IPS-18a (cell line): ENCODE measurements around the gene USP49.

Experiments used
- H3K27ac ChIP-seq: one replicate; pipeline ENCODE4 v1.5.1; 2013; ENCODE audit warnings: low read length
- H3K27me3 ChIP-seq: one replicate; pipeline ENCODE4 v1.6.1; 2013; ENCODE audit warnings: mild to moderate bottlenecking, low read length; ENCODE audit not compliant: control insufficient read depth, insufficient read depth
- H3K36me3 ChIP-seq: one replicate; pipeline ENCODE4 v1.6.1; 2013; ENCODE audit warnings: low read depth, low read length; ENCODE audit not compliant: control insufficient read depth
- H3K4me1 ChIP-seq: one replicate; pipeline ENCODE4 v1.6.1; 2013; ENCODE audit warnings: low read depth, low read length; ENCODE audit not compliant: control insufficient read depth
- H3K4me3 ChIP-seq: one replicate; pipeline ENCODE4 v1.5.1; 2013; ENCODE audit warnings: low read length
- H3K9ac ChIP-seq: one replicate; pipeline ENCODE4 v1.6.1; 2013; ENCODE audit warnings: mild to moderate bottlenecking, low read length, moderate library complexity
- H3K9me3 ChIP-seq: one replicate; pipeline ENCODE4 v1.6.1; 2013; ENCODE audit warnings: low read depth, low read length; ENCODE audit not compliant: control insufficient read depth

USP49 gene

GRCh38 chr6:41757271-41757670 is 137.9 kb downstream of the USP49 start:
- no peaks in the 10 kb centered on the region for H3K9me3 ChIP-seq
- H3K4me1 ChIP-seq, result no peaks in the 10 kb centered on the region
- H3K27ac ChIP-seq, result no peak overlapping the region
- H3K9ac ChIP-seq, result no peak overlapping the region
- H3K27me3 ChIP-seq, result no peaks in the 10 kb centered on the region
- no peaks in the 10 kb centered on the region for H3K36me3 ChIP-seq
- no peak overlapping the region for H3K4me3 ChIP-seq

DNA sequence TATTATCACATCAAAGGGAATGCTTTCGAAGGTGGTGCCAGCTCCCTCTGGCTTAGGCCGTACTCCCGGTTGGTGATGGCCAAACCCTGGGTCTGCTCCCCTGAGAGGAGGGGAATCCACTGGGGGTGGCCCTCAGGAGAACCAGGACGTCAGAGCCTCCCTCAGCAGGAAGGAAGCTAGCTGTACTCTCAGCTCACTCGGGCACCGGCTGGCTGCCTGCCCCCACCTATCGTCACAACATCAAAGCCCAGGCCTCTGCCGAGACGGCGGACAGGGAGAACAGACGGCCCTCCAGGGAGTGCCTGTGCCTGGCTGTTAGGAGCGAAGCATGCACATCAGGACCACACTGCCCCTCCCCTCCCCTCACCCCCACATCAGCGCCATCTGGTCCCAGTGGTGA is 138.8 kb downstream of the USP49 start:
- H3K27me3 ChIP-seq, result no peaks in the 10 kb centered on the region
- H3K4me1 ChIP-seq, result no peaks in the 10 kb centered on the region
- H3K9me3 ChIP-seq, result no peaks in the 10 kb centered on the region
- H3K4me3 ChIP-seq, result no peak overlapping the region
- H3K27ac ChIP-seq, result no peak overlapping the region
- H3K9ac ChIP-seq, result no peak overlapping the region
- H3K36me3 ChIP-seq, result no peaks in the 10 kb centered on the region

DNA sequence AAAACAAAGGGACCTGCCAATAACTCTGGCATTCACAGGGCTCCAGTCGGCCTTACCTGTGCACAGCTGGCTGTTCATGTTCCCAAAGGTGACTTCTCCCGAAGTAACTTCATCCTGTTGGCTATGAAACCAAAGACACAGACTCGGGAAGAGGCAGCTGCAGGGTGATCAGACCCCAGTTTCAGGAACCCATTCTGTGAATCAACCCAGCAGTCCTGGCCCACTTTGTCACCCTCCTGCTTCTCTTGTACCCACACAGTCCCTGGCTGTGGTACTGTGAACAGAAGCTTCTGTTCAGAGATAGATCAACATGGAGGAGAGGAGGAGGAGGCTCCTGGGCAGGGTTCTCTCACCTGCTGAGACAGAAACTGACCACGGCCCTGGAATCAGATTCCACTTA is 139.3 kb downstream of the USP49 start:
- no peak overlapping the region for H3K9ac ChIP-seq
- no peak overlapping the region for H3K27ac ChIP-seq
- no peaks in the 10 kb centered on the region for H3K36me3 ChIP-seq
- no peak overlapping the region for H3K4me3 ChIP-seq
- H3K4me1 ChIP-seq, result no peaks in the 10 kb centered on the region
- no peaks in the 10 kb centered on the region for H3K27me3 ChIP-seq
- no peaks in the 10 kb centered on the region for H3K9me3 ChIP-seq

- H3K4me1 ChIP-seq, result no peaks in the 10 kb centered on the region
- H3K36me3 ChIP-seq, result no peaks in the 10 kb centered on the region
- H3K27ac ChIP-seq, result no peak overlapping the region
- no peak overlapping the region for H3K4me3 ChIP-seq
- H3K9me3 ChIP-seq, result no peaks in the 10 kb centered on the region
- no peak overlapping the region for H3K9ac ChIP-seq
- H3K27me3 ChIP-seq, result no peaks in the 10 kb centered on the region
These were observed 144.8 kb downstream of the USP49 start for GRCh38 chr6:41750374-41750773.

GRCh38 chr6:41748542-41748941 is 146.6 kb downstream of the USP49 start:
- no peaks in the 10 kb centered on the region for H3K9me3 ChIP-seq
- no peaks in the 10 kb centered on the region for H3K4me1 ChIP-seq
- no peak overlapping the region for H3K4me3 ChIP-seq
- H3K36me3 ChIP-seq, result no peaks in the 10 kb centered on the region
- no peak overlapping the region for H3K9ac ChIP-seq
- no peaks in the 10 kb centered on the region for H3K27me3 ChIP-seq
- H3K27ac ChIP-seq, result no peak overlapping the region

DNA sequence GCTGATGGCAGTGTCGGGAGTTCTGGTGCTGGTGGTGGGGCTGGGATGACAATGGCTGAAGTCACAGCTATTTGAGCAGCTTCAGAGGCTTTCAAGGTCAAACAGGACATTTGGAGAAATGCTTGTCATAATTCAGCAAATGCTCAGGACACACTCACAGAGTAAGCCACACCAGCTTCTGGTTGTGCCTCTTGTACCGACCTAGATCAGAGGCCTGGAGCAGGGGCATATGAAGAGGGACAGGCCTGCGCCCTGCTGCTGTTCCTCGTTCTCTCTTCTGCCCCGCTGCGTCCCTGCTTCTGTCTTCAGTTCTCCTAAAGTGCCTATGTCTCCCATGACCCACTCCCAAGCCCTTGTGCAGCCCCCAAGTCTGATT is 147.1 kb downstream of the USP49 start:
- Histone ChIP-seq H3K27ac (no peak overlapping the region), H3K36me3 (no peaks in the 10 kb centered on the region), H3K9me3 (no peaks in the 10 kb centered on the region), H3K9ac (no peak overlapping the region), H3K4me3 (no peak overlapping the region), H3K27me3 (no peaks in the 10 kb centered on the region), H3K4me1 (no peaks in the 10 kb centered on the region)

DNA sequence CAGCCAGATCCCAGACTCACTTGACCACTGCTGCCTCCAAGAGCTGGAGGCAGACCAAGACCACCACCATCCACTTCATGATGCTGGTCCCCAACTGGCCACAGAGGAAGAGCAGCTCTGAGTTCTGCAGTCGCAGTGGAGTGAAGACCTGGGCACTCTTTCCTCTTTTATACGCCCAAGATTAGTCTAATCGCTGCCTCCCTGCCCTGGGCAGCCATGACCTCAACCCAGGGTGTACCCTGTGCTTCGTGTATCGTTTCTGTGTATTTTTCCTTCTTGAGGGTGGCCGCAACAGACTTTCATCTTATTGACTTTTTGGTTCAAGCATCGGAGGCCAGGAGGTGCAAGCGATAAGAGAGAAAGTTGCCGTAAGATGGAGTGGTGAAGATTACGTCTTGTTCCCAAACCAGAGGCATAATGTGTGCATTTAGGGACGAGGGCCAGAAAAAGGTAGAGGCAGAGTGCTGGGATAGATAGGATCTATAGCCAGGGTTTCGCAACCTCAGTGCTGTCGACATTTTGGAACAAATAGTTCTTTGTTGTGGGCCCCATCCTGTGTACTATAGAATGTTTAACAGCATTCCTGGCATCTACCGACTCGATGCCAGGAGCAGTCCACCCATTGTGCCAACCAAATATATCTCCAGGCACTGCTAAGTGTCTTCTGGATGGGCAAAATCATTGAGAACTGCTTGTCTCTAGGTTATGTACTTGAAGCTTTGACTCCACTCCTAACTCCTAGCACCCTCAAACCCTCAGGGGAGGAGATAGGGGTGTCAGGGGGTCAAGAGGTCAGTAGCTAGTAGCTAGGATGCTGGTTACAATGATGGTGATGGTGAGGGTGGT is 147.7 kb downstream of the USP49 start, which contains the start of gene PGC:
Gene PGC (minus strand): TSS at position 142 of the 846 bp plus-strand sequence. CDS start 63 bp downstream, at position 79.
- Histone ChIP-seq H3K9ac (no peak within 1 kb of the TSS), H3K4me3 (no peak within 1 kb of the TSS), H3K4me1 (no peaks in the 10 kb centered on the region), H3K9me3 (no peaks in the 10 kb centered on the region), H3K27me3 (no peaks in the 10 kb centered on the region), H3K27ac (no peak within 1 kb of the TSS), H3K36me3 (no peaks in the 10 kb centered on the region)

- Histone ChIP-seq H3K9me3 (no peaks in the 10 kb centered on the region), H3K27ac (no peak overlapping the region), H3K4me3 (no peak overlapping the region), H3K36me3 (no peaks in the 10 kb centered on the region), H3K9ac (no peak overlapping the region), H3K27me3 (no peaks in the 10 kb centered on the region), H3K4me1 (no peaks in the 10 kb centered on the region)
These were observed 149.1 kb downstream of the USP49 start for GRCh38 chr6:41746107-41746506.

- H3K4me1 ChIP-seq, result no peaks in the 10 kb centered on the region
- no peak overlapping the region for H3K27ac ChIP-seq
These were observed 150.9 kb downstream of the USP49 start for GRCh38 chr6:41744236-41744787.

GRCh38 chr6:41743406-41744235 is 151.6 kb downstream of the USP49 start:
- H3K36me3 ChIP-seq, result no peaks in the 10 kb centered on the region
- H3K27me3 ChIP-seq, result no peaks in the 10 kb centered on the region
- H3K4me1 ChIP-seq, result no peaks in the 10 kb centered on the region
- H3K9ac ChIP-seq, result no peak overlapping the region
- no peaks in the 10 kb centered on the region for H3K9me3 ChIP-seq
- no peak overlapping the region for H3K27ac ChIP-seq
- H3K4me3 ChIP-seq, result no peak overlapping the region

More at GRCh38 chr6:41744236-41744787, 150.9 kb downstream of the USP49 start:
- Histone ChIP-seq H3K9ac (no peak overlapping the region), H3K4me3 (no peak overlapping the region), H3K36me3 (no peaks in the 10 kb centered on the region), H3K27me3 (no peaks in the 10 kb centered on the region), H3K9me3 (no peaks in the 10 kb centered on the region)

GRCh38 chr6:41741625-41742490 is 153.3 kb downstream of the USP49 start:
- H3K9me3 ChIP-seq, result no peaks in the 10 kb centered on the region
- no peak overlapping the region for H3K27ac ChIP-seq
- no peak overlapping the region for H3K9ac ChIP-seq
- H3K4me3 ChIP-seq, result no peak overlapping the region
- no peaks in the 10 kb centered on the region for H3K27me3 ChIP-seq
- H3K4me1 ChIP-seq, result no peaks in the 10 kb centered on the region
- H3K36me3 ChIP-seq, result no peaks in the 10 kb centered on the region
